ENCODE data around the gene ITGAL.

DNA sequence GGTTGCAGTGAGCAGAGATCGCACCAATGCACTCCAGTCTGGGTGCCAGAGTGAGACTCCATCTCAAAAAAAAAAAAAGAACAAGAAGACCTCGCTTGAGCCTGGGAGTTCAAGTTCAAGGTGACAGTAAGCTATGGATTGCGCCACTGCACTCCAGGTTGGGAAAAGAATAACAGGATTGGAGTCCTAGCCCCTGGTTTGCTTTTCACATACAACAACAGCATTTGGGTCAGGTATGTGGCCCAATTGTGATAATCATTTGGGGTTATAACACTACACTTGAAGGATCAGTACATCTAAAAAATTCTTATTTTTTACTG is 23.5 kb upstream of the ITGAL start:
- TF ChIP-seq, protein P1, sequence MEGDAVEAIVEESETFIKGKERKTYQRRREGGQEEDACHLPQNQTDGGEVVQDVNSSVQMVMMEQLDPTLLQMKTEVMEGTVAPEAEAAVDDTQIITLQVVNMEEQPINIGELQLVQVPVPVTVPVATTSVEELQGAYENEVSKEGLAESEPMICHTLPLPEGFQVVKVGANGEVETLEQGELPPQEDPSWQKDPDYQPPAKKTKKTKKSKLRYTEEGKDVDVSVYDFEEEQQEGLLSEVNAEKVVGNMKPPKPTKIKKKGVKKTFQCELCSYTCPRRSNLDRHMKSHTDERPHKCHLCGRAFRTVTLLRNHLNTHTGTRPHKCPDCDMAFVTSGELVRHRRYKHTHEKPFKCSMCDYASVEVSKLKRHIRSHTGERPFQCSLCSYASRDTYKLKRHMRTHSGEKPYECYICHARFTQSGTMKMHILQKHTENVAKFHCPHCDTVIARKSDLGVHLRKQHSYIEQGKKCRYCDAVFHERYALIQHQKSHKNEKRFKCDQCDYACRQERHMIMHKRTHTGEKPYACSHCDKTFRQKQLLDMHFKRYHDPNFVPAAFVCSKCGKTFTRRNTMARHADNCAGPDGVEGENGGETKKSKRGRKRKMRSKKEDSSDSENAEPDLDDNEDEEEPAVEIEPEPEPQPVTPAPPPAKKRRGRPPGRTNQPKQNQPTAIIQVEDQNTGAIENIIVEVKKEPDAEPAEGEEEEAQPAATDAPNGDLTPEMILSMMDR (conservative IDR thresholded peaks at IDR 0.05; ENCODE audit: low read depth, low read length), result no peak
- no peak for TF ChIP-seq EZH2 (IDR thresholded peaks at IDR 0.05; ENCODE audit: borderline replicate concordance, low read depth, low read length, poor library complexity, severe bottlenecking)

Data from A673 (cell line).